ENCODE data around the gene PMEL. TPM values are rescaled to one million over a fixed set of nuclear protein-coding genes. Genes with fewer than 3 reads are reported as not detected.
A peak's percentile ranks its signal among the peaks of the same experiment; 100 is the strongest.

Gene PMEL
- total RNA-seq, 1 donor from 2014 or later: 1.0 TPM

DNA sequence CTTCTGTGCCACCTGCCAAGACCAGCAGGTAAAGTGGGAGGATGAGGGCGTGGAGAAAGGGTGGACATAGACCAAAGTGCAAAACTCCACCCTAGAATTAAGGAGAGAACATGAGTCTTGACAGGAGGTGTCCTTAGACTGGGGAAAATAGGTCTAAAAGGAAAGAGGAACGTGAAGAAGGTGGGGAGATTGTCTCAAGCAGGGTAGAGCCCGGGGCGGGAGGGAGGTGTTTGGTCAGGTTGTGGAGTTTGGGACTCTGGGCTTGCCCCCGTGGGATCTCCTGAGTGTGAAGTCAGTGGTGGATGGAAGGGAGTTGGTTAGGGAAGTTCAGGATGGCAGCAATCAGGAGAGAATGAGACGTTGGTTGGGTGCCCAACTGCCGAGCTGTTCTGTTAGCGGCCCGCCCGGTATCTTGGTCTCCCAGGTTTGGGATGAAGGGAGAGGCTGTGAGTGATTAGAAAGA, 34.5 kb downstream of the PMEL start:
- Mint-ChIP-seq H3K9me3 (ENCODE audit: unreplicated experiment) (no peaks in the 10 kb centered on the region), H3K27ac (ENCODE audit: unreplicated experiment) (peak overlapping the region; percentile 99), H3K27me3 (ENCODE audit: unreplicated experiment) (no peaks in the 10 kb centered on the region), H3K4me3 (ENCODE audit: unreplicated experiment) (peak overlapping the region; percentile 93), H3K4me1 (ENCODE audit: unreplicated experiment) (peaks cover 44% of the 10 kb centered on the region), H3K36me3 (ENCODE audit: unreplicated experiment) (no peaks in the 10 kb centered on the region)
- TF ChIP-seq, protein P1, sequence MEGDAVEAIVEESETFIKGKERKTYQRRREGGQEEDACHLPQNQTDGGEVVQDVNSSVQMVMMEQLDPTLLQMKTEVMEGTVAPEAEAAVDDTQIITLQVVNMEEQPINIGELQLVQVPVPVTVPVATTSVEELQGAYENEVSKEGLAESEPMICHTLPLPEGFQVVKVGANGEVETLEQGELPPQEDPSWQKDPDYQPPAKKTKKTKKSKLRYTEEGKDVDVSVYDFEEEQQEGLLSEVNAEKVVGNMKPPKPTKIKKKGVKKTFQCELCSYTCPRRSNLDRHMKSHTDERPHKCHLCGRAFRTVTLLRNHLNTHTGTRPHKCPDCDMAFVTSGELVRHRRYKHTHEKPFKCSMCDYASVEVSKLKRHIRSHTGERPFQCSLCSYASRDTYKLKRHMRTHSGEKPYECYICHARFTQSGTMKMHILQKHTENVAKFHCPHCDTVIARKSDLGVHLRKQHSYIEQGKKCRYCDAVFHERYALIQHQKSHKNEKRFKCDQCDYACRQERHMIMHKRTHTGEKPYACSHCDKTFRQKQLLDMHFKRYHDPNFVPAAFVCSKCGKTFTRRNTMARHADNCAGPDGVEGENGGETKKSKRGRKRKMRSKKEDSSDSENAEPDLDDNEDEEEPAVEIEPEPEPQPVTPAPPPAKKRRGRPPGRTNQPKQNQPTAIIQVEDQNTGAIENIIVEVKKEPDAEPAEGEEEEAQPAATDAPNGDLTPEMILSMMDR (IDR thresholded peaks at IDR 0.05): no peak
- no peak for DNase-seq (ENCODE audit: extremely low spot score, unreplicated experiment)

DNA sequence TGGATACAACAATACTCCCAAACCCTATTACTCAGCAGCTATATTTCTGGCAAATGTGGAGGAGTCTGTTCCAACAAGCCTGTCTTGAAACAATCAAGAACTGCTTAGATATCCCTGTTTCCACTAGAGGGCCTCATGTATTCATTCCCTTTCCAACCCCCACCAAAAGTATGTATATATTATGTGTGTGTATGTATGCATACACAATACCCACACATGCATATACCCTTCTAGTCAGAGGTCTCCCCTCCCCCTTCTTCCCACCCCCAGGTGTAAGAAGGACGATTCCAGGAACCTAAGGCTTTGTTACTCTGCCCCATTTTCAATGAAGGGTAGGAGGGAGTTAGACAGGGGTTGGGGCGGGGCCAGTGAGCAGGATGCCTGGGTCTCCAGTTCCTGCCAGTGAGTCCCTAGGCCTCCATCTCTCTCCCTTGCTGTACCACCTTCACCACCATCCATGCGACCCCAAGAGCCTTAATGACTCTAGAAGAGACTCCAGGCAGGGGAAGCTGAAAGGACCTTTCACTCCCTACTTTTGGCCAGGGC, 35.0 kb downstream of the PMEL start, which contains the start of gene DGKA:
DGKA (plus strand) TSS at position 392 of the 546 bp plus-strand sequence. CDS start 5,342 bp downstream, outside the sequence.
- Mint-ChIP-seq H3K27ac (ENCODE audit: unreplicated experiment) (peak within 1 kb of the TSS; percentile 99), H3K4me1 (ENCODE audit: unreplicated experiment) (peaks cover 48% of the 10 kb centered on the region), H3K4me3 (ENCODE audit: unreplicated experiment) (peak within 1 kb of the TSS; percentile 93), H3K9me3 (ENCODE audit: unreplicated experiment) (no peaks in the 10 kb centered on the region), H3K36me3 (ENCODE audit: unreplicated experiment) (no peaks in the 10 kb centered on the region), H3K27me3 (ENCODE audit: unreplicated experiment) (no peaks in the 10 kb centered on the region)
- no peak for DNase-seq (ENCODE audit: extremely low spot score, unreplicated experiment)
- TF ChIP-seq, protein P1 (IDR thresholded peaks at IDR 0.05): peak; percentile 66

DNA sequence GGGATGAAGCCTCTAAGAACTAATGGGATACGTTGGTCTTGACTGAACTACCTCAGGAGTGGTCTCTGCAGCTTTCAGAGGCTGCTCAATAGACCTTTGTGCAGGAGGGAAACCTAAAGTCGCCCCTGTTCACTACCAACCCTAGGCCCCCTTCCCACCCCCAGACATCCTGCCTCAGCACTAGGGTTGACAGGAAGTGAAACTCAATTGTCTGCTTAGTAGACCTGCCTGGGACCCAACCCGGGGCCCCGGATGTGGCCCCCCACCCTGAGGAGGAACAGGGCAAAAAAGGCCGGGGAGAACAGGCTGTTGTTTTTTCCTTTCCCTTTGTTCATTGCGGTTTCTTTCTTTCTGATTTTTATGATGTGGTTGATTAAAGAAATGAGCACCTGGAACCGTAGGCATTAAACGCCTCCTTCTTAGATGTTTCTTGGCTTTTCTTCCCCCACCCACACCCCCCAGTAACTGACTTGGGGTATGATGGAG, 36.5 kb downstream of the PMEL start:
- DNase-seq (ENCODE audit: extremely low spot score, unreplicated experiment): no peak
- Mint-ChIP-seq H3K27ac (ENCODE audit: unreplicated experiment) (peak overlapping the region; percentile 3), H3K4me1 (ENCODE audit: unreplicated experiment) (peaks cover 58% of the 10 kb centered on the region), H3K4me3 (ENCODE audit: unreplicated experiment) (peak overlapping the region; percentile 41), H3K9me3 (ENCODE audit: unreplicated experiment) (no peaks in the 10 kb centered on the region), H3K36me3 (ENCODE audit: unreplicated experiment) (peaks cover 4% of the 10 kb centered on the region), H3K27me3 (ENCODE audit: unreplicated experiment) (no peaks in the 10 kb centered on the region)
- TF ChIP-seq, protein P1 (IDR thresholded peaks at IDR 0.05): no peak

DNA sequence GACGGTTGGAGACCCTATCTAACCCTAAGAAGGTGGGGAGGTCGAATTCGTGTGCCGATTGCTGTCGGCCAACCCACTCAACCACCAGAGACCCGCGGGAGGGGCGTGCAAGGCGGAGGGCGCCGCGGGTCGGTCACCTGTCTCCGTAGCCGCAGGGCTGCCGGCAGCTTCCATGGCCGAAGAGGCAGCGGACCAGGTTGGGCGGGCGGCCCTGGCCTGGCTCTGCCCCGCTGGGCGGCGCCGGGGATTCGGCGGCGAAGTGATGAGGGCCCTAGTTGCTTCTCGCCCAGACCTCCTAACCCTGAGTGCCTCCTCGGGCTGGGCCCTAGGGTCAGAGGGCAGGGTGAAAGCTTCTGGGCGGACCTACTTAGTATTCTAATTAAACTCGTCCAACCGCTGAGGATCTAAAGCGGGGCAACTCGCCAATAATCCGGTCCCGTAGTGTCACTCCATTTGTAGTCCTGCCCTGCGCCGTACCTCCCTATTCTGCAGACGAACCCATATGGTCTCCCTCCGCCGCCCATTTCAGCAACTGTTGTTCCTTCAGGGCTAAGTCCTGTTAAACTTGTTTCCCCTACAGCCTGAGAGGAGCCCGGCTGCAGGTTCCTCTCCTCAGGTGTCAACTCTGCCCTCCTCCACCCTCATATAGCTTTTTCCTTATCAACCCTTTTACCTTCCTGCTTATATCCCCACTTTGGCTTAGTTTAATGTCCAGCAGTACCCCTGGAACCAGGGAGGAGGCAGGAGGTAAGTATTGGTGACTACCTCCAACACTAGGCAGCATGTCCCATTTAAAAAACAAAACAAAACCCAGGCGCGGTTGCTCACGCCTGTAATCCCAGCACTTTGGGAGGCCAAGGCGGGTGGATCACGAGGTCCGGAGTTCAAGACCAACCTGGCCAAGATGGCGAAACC, 38.0 kb downstream of the PMEL start, which contains the start of gene PYM1:
PYM1 (minus strand) TSS at position 307 of the 915 bp plus-strand sequence; CDS start at position 174, 133 bp downstream.
- Mint-ChIP-seq H3K4me1 (ENCODE audit: unreplicated experiment) (peaks cover 44% of the 10 kb centered on the region), H3K9me3 (ENCODE audit: unreplicated experiment) (no peaks in the 10 kb centered on the region), H3K27ac (ENCODE audit: unreplicated experiment) (peak within 1 kb of the TSS; percentile 97)

More for the DNA sequence above, 38.0 kb downstream of the PMEL start, which contains the start of gene PYM1:
- no peaks in the 10 kb centered on the region for H3K27me3 Mint-ChIP-seq (ENCODE audit: unreplicated experiment)
- peak within 1 kb of the TSS; percentile 94 for H3K4me3 Mint-ChIP-seq (ENCODE audit: unreplicated experiment)
- TF ChIP-seq, protein P1 (IDR thresholded peaks at IDR 0.05): no peak
- H3K36me3 Mint-ChIP-seq (ENCODE audit: unreplicated experiment): peaks cover 4% of the 10 kb centered on the region
- peak; percentile 85 for DNase-seq (ENCODE audit: extremely low spot score, unreplicated experiment)
